ENCODE results near the gene TDRD9.

TDRD9 gene

GRCh38 chr14:103894723-103895059 is 33.6 kb upstream of the TDRD9 start:
- no peak overlapping the region for H3K4ac ChIP-seq (ENCODE audit: low read depth, low read length)
- H2BK5ac ChIP-seq (ENCODE audit: low read length) = no peak overlapping the region
- no CpG with 5 or more reads among the region's 7 CpGs for WGBS (ENCODE audit: extremely low coverage, insufficient coverage, low lambda C conversion rate)
- no peaks in the 10 kb centered on the region for H3K79me1 ChIP-seq (ENCODE audit: low read length)
- H3K18ac ChIP-seq (ENCODE audit: low read length) = no peak overlapping the region
- no peaks in the 10 kb centered on the region for H3K36me3 ChIP-seq (ENCODE audit: control insufficient read depth, insufficient read depth, low read length)
- H3K56ac ChIP-seq (ENCODE audit: low read length) = no peak overlapping the region
- DNase-seq = no peak
- H2AK5ac ChIP-seq (ENCODE audit: low read length) = no peak overlapping the region
- no peak overlapping the region for H3K27ac ChIP-seq (ENCODE audit: low read depth, low read length)
- H3K9ac ChIP-seq (ENCODE audit: low read length) = no peak overlapping the region
- no peak overlapping the region for H4K8ac ChIP-seq (ENCODE audit: low read depth, low read length)
- no peak overlapping the region for H3K4me2 ChIP-seq (ENCODE audit: low read length)
- H2BK120ac ChIP-seq (ENCODE audit: low read depth, low read length) = no peak overlapping the region
- no peaks in the 10 kb centered on the region for H3K27me3 ChIP-seq (ENCODE audit: insufficient read depth, low read length, poor library complexity)
- no peak overlapping the region for H3K23ac ChIP-seq (ENCODE audit: low read length)
- H3K4me3 ChIP-seq (ENCODE audit: low read length) = no peak overlapping the region
- H3K4me1 ChIP-seq (ENCODE audit: control insufficient read depth, low read depth, low read length) = no peaks in the 10 kb centered on the region
- H4K5ac ChIP-seq (ENCODE audit: low read length) = no peak overlapping the region
- H3K79me2 ChIP-seq (ENCODE audit: control insufficient read depth, insufficient read depth, low read length) = no peaks in the 10 kb centered on the region
- no peak overlapping the region for H2BK15ac ChIP-seq (replicated peaks; ENCODE audit: low read depth)

- Histone ChIP-seq H3K56ac (ENCODE audit: low read length) (no peak overlapping the region), H2BK120ac (ENCODE audit: low read depth, low read length) (no peak overlapping the region), H3K23ac (ENCODE audit: low read length) (no peak overlapping the region), H3K79me2 (ENCODE audit: control insufficient read depth, insufficient read depth, low read length) (no peaks in the 10 kb centered on the region), H3K4ac (ENCODE audit: low read depth, low read length) (no peak overlapping the region), H2BK5ac (ENCODE audit: low read length) (no peak overlapping the region), H3K36me3 (ENCODE audit: control insufficient read depth, insufficient read depth, low read length) (no peaks in the 10 kb centered on the region), H3K18ac (ENCODE audit: low read length) (no peak overlapping the region), H2AK5ac (ENCODE audit: low read length) (no peak overlapping the region), H3K4me3 (ENCODE audit: low read length) (no peak overlapping the region), H4K5ac (ENCODE audit: low read length) (no peak overlapping the region), H2BK15ac (replicated peaks; ENCODE audit: low read depth) (no peak overlapping the region), H3K27me3 (ENCODE audit: insufficient read depth, low read length, poor library complexity) (no peaks in the 10 kb centered on the region), H4K8ac (ENCODE audit: low read depth, low read length) (no peak overlapping the region), H3K27ac (ENCODE audit: low read depth, low read length) (no peak overlapping the region), H3K4me1 (ENCODE audit: control insufficient read depth, low read depth, low read length) (no peaks in the 10 kb centered on the region), H3K9ac (ENCODE audit: low read length) (no peak overlapping the region), H3K79me1 (ENCODE audit: low read length) (no peaks in the 10 kb centered on the region), H3K4me2 (ENCODE audit: low read length) (no peak overlapping the region)
- WGBS (ENCODE audit: extremely low coverage, insufficient coverage, low lambda C conversion rate) = no CpG with 5 or more reads among the region's 6 CpGs
- peak; percentile 18 for DNase-seq
Observed at GRCh38 chr14:103896578-103896977, 31.7 kb upstream of the TDRD9 start.

GRCh38 chr14:103897075-103897947 is 30.9 kb upstream of the TDRD9 start:
- Histone ChIP-seq H2BK15ac (replicated peaks; ENCODE audit: low read depth) (no peak overlapping the region), H3K79me2 (ENCODE audit: control insufficient read depth, insufficient read depth, low read length) (no peaks in the 10 kb centered on the region), H3K9ac (ENCODE audit: low read length) (no peak overlapping the region), H2BK120ac (ENCODE audit: low read depth, low read length) (no peak overlapping the region), H3K36me3 (ENCODE audit: control insufficient read depth, insufficient read depth, low read length) (no peaks in the 10 kb centered on the region), H3K27me3 (ENCODE audit: insufficient read depth, low read length, poor library complexity) (no peaks in the 10 kb centered on the region), H3K23ac (ENCODE audit: low read length) (no peak overlapping the region), H3K56ac (ENCODE audit: low read length) (no peak overlapping the region), H3K18ac (ENCODE audit: low read length) (no peak overlapping the region), H3K79me1 (ENCODE audit: low read length) (no peaks in the 10 kb centered on the region), H2AK5ac (ENCODE audit: low read length) (no peak overlapping the region), H4K5ac (ENCODE audit: low read length) (no peak overlapping the region), H2BK5ac (ENCODE audit: low read length) (no peak overlapping the region), H3K4me1 (ENCODE audit: control insufficient read depth, low read depth, low read length) (no peaks in the 10 kb centered on the region), H3K4ac (ENCODE audit: low read depth, low read length) (no peak overlapping the region), H4K8ac (ENCODE audit: low read depth, low read length) (no peak overlapping the region), H3K27ac (ENCODE audit: low read depth, low read length) (no peak overlapping the region), H3K4me3 (ENCODE audit: low read length) (no peak overlapping the region), H3K4me2 (ENCODE audit: low read length) (no peak overlapping the region)
- DNase-seq = no peak
- WGBS (ENCODE audit: extremely low coverage, insufficient coverage, low lambda C conversion rate) = no CpG with 5 or more reads among the region's 27 CpGs

GRCh38 chr14:103898204-103898603 is 30.1 kb upstream of the TDRD9 start:
- no peak overlapping the region for H3K23ac ChIP-seq (ENCODE audit: low read length)
- no peak overlapping the region for H3K9ac ChIP-seq (ENCODE audit: low read length)
- DNase-seq = no peak

GRCh38 chr14:103898711-103899110 is 29.5 kb upstream of the TDRD9 start:
- Histone ChIP-seq H3K4me3 (ENCODE audit: low read length) (no peak overlapping the region), H3K9ac (ENCODE audit: low read length) (no peak overlapping the region), H3K79me2 (ENCODE audit: control insufficient read depth, insufficient read depth, low read length) (no peaks in the 10 kb centered on the region), H3K4me2 (ENCODE audit: low read length) (no peak overlapping the region), H3K4ac (ENCODE audit: low read depth, low read length) (no peak overlapping the region), H3K56ac (ENCODE audit: low read length) (no peak overlapping the region), H2AK5ac (ENCODE audit: low read length) (no peak overlapping the region), H3K23ac (ENCODE audit: low read length) (no peak overlapping the region), H3K27me3 (ENCODE audit: insufficient read depth, low read length, poor library complexity) (no peaks in the 10 kb centered on the region), H3K79me1 (ENCODE audit: low read length) (no peaks in the 10 kb centered on the region), H3K36me3 (ENCODE audit: control insufficient read depth, insufficient read depth, low read length) (no peaks in the 10 kb centered on the region), H4K5ac (ENCODE audit: low read length) (no peak overlapping the region), H3K18ac (ENCODE audit: low read length) (no peak overlapping the region), H2BK5ac (ENCODE audit: low read length) (no peak overlapping the region), H3K4me1 (ENCODE audit: control insufficient read depth, low read depth, low read length) (no peaks in the 10 kb centered on the region), H2BK15ac (replicated peaks; ENCODE audit: low read depth) (no peak overlapping the region), H3K27ac (ENCODE audit: low read depth, low read length) (no peak overlapping the region), H2BK120ac (ENCODE audit: low read depth, low read length) (no peak overlapping the region), H4K8ac (ENCODE audit: low read depth, low read length) (no peak overlapping the region)
- no peak for DNase-seq
- WGBS (ENCODE audit: extremely low coverage, insufficient coverage, low lambda C conversion rate) = no CpG with 5 or more reads among the region's 9 CpGs

More at GRCh38 chr14:103898204-103898603, 30.1 kb upstream of the TDRD9 start:
- Histone ChIP-seq H2BK15ac (replicated peaks; ENCODE audit: low read depth) (no peak overlapping the region), H3K4me3 (ENCODE audit: low read length) (no peak overlapping the region), H3K79me1 (ENCODE audit: low read length) (no peaks in the 10 kb centered on the region), H3K4me2 (ENCODE audit: low read length) (no peak overlapping the region), H2BK120ac (ENCODE audit: low read depth, low read length) (no peak overlapping the region), H2BK5ac (ENCODE audit: low read length) (no peak overlapping the region), H4K5ac (ENCODE audit: low read length) (no peak overlapping the region), H3K4ac (ENCODE audit: low read depth, low read length) (no peak overlapping the region), H3K18ac (ENCODE audit: low read length) (no peak overlapping the region), H3K36me3 (ENCODE audit: control insufficient read depth, insufficient read depth, low read length) (no peaks in the 10 kb centered on the region), H2AK5ac (ENCODE audit: low read length) (no peak overlapping the region), H3K27ac (ENCODE audit: low read depth, low read length) (no peak overlapping the region), H3K79me2 (ENCODE audit: control insufficient read depth, insufficient read depth, low read length) (no peaks in the 10 kb centered on the region), H3K4me1 (ENCODE audit: control insufficient read depth, low read depth, low read length) (no peaks in the 10 kb centered on the region), H3K56ac (ENCODE audit: low read length) (no peak overlapping the region), H4K8ac (ENCODE audit: low read depth, low read length) (no peak overlapping the region), H3K27me3 (ENCODE audit: insufficient read depth, low read length, poor library complexity) (no peaks in the 10 kb centered on the region)
- no CpG with 5 or more reads among the region's 4 CpGs for WGBS (ENCODE audit: extremely low coverage, insufficient coverage, low lambda C conversion rate)

- Histone ChIP-seq H3K27me3 (ENCODE audit: insufficient read depth, low read length, poor library complexity) (no peaks in the 10 kb centered on the region), H2BK15ac (replicated peaks; ENCODE audit: low read depth) (no peak overlapping the region), H3K9ac (ENCODE audit: low read length) (no peak overlapping the region), H3K4me3 (ENCODE audit: low read length) (no peak overlapping the region), H4K5ac (ENCODE audit: low read length) (no peak overlapping the region), H2BK120ac (ENCODE audit: low read depth, low read length) (no peak overlapping the region), H3K23ac (ENCODE audit: low read length) (no peak overlapping the region), H3K4me2 (ENCODE audit: low read length) (no peak overlapping the region), H3K56ac (ENCODE audit: low read length) (no peak overlapping the region), H3K36me3 (ENCODE audit: control insufficient read depth, insufficient read depth, low read length) (no peaks in the 10 kb centered on the region), H3K79me1 (ENCODE audit: low read length) (no peaks in the 10 kb centered on the region), H3K18ac (ENCODE audit: low read length) (no peak overlapping the region), H2BK5ac (ENCODE audit: low read length) (no peak overlapping the region), H3K27ac (ENCODE audit: low read depth, low read length) (no peak overlapping the region), H4K8ac (ENCODE audit: low read depth, low read length) (no peak overlapping the region), H3K4ac (ENCODE audit: low read depth, low read length) (no peak overlapping the region), H3K4me1 (ENCODE audit: control insufficient read depth, low read depth, low read length) (no peaks in the 10 kb centered on the region), H3K79me2 (ENCODE audit: control insufficient read depth, insufficient read depth, low read length) (no peaks in the 10 kb centered on the region), H2AK5ac (ENCODE audit: low read length) (no peak overlapping the region)
- WGBS (ENCODE audit: extremely low coverage, insufficient coverage, low lambda C conversion rate) = no CpG with 5 or more reads among the region's 13 CpGs
- DNase-seq = no peak
Observed at GRCh38 chr14:103899316-103899715, 28.9 kb upstream of the TDRD9 start.
